ENCODE results near the gene ST6GALNAC3. TPM values are rescaled to one million over a fixed set of nuclear protein-coding genes. Genes with fewer than 3 reads are reported as not detected.

Gene ST6GALNAC3
- total RNA-seq, 4 donors from 2014 or later: 5.9 to 29.8 (median 11.7) TPM

DNA sequence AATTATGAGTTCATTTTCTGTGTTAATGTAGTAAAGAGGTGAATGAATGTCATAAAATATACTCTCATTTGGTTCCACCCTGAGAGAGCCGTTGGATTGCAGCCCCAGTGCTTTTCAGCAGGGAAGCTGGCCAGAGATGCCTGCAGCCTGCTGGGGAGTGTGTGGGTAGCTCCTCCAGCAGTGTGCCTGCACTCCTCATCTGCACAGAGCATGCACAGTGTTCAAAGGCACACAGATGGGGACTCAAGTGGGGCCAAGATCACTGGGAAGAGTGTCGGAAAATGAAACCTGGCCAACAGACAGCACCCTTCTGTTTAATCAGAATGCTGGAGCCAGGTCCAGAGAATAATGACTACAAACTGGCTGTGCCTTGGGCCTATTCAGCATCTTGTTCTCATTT is 206.8 kb downstream of the ST6GALNAC3 start:
- TF ChIP-seq, protein P1, sequence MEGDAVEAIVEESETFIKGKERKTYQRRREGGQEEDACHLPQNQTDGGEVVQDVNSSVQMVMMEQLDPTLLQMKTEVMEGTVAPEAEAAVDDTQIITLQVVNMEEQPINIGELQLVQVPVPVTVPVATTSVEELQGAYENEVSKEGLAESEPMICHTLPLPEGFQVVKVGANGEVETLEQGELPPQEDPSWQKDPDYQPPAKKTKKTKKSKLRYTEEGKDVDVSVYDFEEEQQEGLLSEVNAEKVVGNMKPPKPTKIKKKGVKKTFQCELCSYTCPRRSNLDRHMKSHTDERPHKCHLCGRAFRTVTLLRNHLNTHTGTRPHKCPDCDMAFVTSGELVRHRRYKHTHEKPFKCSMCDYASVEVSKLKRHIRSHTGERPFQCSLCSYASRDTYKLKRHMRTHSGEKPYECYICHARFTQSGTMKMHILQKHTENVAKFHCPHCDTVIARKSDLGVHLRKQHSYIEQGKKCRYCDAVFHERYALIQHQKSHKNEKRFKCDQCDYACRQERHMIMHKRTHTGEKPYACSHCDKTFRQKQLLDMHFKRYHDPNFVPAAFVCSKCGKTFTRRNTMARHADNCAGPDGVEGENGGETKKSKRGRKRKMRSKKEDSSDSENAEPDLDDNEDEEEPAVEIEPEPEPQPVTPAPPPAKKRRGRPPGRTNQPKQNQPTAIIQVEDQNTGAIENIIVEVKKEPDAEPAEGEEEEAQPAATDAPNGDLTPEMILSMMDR (IDR thresholded peaks at IDR 0.05; ENCODE audit: low read depth): no peak

- TF ChIP-seq, protein P1 (IDR thresholded peaks at IDR 0.05; ENCODE audit: low read depth): no peak
Measured at GRCh38 chr1:76284842-76285241, 210.3 kb downstream of the ST6GALNAC3 start.

GRCh38 chr1:76285578-76286135 is 211.1 kb downstream of the ST6GALNAC3 start:
- TF ChIP-seq, protein P1 (IDR thresholded peaks at IDR 0.05; ENCODE audit: low read depth): no peak

DNA sequence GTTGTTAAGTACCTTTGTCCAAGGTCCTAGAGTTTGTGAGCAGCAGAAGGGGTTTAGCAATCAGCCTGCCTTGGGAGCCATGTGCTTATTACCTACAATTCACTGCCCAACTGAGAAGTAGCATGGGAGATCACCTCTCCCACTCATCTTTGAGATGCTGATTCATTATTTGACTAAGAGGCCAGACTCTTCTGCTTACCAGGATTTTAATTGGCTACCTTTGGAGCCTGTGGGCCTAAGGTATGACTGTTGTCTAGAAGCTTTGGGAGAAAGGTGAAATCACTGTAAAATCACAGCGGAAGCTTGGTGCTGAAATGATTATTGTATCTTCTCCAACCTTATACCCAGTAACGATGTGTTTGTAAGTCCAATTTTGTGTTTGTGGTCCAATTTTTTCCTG is 213.4 kb downstream of the ST6GALNAC3 start:
- TF ChIP-seq, protein P1 (IDR thresholded peaks at IDR 0.05; ENCODE audit: low read depth): no peak

DNA sequence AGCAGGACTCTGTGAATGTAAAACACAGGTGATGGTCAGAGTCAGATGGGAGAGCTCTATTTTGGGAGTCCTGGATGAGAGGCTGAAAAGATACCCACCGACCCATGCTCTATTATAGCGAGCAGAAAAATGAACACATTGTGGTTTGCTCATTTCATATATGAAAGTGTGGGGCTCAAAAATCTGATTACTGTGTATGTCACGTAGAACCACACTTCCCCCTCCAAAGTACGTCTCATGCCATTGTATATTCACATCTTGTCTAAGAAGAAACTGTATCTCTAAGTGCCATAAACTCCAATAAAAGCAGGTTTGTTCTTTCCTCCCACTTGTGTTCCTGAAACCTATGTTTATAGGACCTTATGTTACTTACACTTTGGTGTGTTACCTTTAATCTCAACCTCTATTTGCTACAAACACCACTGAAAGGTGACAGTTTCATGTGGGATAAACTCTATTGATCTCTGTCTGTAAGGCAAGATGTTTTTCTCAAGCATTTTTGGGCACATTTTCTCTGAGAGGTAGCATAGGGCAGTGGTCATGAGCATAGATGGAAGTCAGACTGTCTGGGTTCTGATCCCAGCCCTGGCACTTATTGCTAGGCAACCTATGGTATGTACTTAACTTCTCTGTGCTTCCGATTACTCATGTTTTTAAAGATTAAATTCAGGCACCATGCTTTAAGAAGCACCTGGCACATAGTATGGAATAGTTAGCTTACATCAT is 214.4 kb downstream of the ST6GALNAC3 start:
- TF ChIP-seq, protein P1 (IDR thresholded peaks at IDR 0.05; ENCODE audit: low read depth): no peak

DNA sequence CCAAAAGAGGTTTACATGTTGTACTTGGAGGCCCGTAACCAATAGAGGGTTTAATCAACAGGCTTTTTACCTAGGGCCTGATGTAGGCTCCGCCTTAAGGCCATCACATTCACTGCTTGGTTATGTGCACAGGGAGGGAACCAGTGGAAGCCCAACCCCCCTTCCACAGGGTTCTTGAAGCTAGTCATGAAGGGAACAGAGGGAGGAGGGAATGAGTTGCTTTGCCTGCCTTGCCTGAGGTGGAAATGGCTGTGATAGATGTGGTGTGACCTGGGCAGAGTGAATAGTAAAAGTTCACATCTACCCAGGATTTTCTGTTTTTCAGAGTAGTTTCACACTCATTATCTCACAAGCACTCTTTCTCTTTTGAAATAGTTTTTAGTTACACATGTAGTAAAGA is 215.1 kb downstream of the ST6GALNAC3 start:
- TF ChIP-seq, protein P1 (IDR thresholded peaks at IDR 0.05; ENCODE audit: low read depth): no peak

DNA sequence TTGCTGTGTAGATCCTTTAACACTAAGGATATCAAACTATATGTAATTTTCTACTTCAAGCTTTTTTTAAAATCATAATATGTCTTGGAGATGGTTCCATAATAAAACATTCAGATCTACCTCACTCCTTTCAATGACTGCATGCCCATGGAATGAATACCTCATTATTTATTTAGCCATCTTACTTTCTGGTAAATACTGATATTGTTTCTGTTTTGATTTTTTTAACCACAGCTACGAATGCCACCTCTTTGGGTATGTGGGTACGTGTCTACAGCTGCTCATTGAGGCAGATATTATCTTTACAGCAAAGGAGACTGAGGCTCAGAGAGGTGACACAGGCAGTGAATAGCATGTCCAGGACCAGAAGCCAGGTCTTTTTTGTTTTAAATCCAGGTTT is 215.7 kb downstream of the ST6GALNAC3 start:
- TF ChIP-seq, protein P1 (IDR thresholded peaks at IDR 0.05; ENCODE audit: low read depth): no peak

All from subcutaneous adipose tissue (tissue), 4 donors.